Measurements from ENCODE around the gene ADGRB3.

DNA sequence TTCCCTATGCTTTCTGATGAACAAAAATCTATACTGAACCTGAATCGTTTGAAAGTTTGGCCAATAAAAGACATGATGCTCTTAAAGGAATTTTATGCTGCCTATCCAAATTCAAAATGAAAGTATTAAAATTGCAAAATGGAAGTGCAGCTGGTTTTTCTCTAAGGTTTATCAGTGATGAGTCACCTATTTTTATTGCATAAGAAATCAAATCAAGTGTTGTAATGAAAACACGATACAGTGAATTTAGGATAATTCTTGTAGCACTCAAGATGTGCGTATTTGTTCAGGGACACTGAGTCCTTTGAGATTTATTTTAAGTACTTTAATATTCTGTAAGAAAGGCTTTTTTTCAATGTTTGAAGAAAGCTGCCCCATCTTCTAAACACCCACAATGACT lies 409.5 kb downstream of the ADGRB3 start:
- TF ChIP-seq GATA3 (IDR thresholded peaks at IDR 0.05; ENCODE audit: low read depth, low read length) (no peak), GATA2 (IDR thresholded peaks at IDR 0.05; ENCODE audit: low read depth, low read length) (no peak)

All from SH-SY5Y (cell line).